CD4-positive, alpha-beta T cell treated with Interleukin-6 for 4 hours (primary cell): ENCODE data around the gene MAP1LC3A.

Experiments
- DNase-seq: peaks from one replicate; pipeline ENCODE4 v3.0.0-alpha.2; 2020; ENCODE audit warnings: mixed read lengths

The MAP1LC3A gene

DNA sequence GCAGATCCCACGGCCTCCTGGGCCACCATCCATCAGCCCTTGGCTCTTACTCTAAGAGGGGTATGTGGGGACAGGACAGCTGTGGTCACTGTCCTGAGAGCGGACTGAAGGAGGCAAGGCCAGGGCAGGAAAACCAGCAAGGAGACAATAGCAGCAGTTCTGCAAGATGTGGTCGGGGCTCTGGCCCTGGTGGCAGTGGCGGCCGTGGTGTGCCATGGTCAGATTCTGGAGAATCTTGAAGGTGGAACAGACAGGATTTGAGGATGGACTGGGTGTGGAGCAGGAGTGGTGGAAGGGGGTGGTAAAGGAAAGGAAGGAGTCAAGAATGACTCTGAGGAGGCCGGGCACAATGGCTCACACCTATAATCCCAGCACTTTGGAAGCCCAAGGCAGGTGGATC, 5.9 kb upstream of the MAP1LC3A start:
- DNase-seq = no peak

DNA sequence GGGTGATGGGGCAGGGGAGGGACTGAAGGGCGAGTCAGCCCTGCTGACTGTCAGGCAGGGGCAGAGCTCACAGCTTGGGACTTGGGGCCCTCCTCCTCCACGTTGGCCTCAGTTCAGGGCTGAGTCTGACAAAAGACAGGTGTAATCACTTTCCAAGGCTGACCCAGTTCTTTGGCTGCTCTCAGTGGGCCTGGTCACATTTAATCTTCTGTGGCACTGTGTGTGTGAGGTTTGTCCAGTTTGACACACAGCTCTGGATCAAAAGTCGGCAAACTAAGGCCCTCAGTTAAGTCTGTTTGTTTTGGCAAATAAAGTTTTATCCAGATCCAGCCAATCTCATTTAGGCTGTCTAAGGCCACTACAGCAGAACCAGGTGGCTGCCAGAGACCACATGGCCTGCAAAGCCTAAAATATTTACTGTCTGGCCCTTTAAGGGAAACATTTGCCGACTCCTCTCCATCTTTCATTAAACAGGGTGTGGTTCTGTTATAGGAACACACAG, 5.1 kb upstream of the MAP1LC3A start:
- DNase-seq = no peak

DNA sequence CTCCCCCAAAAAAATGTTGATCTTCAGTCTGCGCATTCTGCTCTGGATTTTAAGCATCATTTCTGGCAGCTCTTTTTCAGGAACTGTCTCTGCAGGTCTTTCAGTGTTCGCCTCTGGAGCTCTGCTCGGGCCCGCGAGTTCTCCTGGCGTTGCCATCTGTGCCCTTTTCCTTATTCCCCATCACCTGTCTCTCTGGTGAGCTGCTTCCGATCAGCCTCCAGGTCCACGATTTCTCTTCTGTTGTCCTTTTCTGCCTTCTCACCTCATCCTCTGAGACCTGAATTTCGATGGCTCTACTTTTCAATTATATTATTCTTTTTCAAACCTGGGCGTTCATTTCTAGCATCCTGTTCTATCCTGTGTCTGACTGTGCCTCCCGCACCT, 590 bp upstream of the MAP1LC3A start:
- DNase-seq = no peak

DNA sequence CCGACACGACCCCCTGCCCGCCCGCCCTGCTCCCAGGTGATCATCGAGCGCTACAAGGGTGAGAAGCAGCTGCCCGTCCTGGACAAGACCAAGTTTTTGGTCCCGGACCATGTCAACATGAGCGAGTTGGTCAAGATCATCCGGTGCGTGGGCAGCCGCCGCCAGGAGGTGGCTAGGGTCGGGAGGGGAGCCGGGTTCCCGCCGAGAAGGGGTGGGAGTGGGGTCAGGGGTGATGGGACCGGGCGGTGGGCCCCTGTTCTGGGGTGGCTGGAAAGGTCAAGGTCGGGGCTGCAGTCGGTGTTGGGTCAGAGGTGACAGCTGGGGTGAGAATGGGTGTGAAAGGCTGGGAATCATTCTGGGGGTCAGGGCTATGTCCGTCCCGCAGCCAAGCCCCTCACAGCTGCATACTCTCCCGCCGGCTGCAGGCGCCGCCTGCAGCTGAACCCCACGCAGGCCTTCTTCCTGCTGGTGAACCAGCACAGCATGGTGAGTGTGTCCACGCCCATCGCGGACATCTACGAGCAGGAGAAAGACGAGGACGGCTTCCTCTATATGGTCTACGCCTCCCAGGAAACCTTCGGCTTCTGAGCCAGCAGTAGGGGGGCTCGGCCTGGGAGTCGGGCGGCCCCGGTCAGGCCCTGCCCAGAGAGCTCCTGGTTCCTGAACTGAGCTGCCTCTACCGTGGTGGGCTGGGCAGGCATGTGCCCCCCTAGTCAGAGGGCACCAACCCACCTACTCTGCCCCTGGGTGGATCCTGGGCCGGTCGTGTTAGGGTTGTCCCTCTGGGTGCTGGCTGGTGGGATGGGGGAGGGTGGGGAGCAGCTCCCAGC, 1.0 kb downstream of the MAP1LC3A start:
- DNase-seq = no peak

DNA sequence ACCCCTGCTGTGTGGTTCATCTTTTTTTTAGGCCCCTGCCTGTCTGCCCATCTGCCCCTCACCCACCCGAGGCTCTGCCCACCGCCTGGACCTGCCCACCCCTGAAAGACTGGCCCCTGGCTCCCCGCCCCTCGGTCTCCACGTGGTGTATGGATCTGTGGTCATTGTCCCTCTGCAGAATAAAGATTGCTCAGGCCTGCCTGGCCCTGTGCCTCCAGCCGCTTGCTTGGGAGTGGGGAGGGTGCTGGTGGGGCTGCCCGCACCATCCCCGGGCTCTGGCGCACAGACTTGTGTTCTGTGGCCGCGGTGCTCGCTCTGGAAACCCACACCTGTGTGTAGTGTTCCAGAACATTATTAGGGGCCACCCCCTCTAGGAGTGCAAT, 1.6 kb downstream of the MAP1LC3A start:
- no peak for DNase-seq

DNA sequence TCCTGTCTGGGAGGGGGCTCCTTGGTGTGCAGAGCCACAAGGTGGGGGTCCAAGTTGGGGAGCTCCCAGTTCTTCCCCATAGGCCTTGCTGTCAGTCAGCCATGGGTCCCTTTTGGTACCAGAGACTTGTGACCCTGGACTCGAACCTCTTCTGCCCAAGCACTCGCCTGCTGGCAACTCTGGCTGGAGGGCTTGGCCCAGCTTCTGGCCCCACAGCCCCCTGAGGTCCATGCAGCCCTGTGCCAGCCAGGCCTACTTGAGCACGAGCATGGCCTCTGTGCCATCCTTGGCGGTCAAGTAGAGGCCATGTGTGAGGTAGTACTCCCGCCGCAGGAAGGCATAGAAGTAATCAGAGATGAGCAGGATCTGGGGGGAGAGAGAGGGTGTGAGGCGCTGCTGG, 2.1 kb downstream of the MAP1LC3A start:
- no peak for DNase-seq

DNA sequence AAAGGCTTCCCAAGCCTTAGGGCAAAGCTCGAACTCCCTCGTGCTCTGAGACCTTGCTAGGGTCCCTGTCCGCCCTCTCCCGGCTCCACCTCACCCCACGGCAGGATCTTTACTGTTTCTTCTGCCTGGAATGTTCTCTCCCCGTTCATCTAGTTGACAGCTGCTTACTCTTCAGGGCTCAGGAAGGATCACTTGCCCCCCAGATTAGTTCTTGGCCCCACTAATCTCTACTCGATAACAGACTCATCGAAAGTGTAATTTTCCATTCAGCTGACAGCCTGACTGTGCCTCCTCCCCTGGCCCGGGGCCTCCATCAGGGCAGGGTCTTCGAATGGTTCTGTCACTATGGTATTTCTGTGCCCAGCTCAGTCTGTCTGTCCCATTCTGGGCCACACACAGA, 3.1 kb downstream of the MAP1LC3A start:
- no peak for DNase-seq

DNA sequence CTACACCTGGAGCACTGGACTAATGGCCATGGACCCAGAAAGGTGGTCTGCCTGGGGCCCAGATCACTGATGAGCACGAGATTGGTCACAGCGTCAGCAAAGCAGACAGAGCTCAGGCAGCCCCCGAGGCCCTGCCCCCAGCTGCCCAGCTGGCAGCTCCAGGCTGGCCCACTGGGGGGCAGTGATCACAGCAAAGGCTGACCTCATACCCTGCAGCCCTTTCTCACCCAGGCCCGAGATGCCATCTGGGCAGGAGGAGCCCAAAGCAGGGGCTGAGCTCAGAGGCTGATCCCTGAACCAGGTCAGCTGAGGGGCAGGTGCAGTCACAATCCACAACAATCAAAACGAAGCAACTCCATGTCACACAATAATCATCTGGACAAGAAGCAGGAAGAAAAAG, 4.1 kb downstream of the MAP1LC3A start:
- no peak for DNase-seq

DNA sequence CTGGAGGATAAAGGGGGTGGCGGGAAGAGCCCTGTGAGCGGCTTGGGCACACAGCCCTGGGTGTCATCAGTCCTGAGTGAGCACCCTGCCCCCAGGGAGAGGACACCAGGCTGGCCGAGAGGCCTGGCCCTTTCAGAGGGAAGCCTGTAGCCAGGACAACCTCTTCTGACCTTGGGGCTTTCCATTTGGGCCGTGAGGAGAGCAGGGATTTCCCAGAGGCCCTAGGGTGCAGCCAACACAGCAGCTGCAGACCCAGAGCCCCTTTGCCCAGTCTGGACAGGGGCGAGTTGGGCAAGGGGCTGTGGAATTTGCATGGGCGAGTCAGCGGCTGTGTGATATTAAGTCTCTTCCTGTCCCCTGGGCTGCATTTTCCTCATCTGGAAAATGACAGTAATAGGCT, 6.3 kb downstream of the MAP1LC3A start:
- no peak for DNase-seq

DNA sequence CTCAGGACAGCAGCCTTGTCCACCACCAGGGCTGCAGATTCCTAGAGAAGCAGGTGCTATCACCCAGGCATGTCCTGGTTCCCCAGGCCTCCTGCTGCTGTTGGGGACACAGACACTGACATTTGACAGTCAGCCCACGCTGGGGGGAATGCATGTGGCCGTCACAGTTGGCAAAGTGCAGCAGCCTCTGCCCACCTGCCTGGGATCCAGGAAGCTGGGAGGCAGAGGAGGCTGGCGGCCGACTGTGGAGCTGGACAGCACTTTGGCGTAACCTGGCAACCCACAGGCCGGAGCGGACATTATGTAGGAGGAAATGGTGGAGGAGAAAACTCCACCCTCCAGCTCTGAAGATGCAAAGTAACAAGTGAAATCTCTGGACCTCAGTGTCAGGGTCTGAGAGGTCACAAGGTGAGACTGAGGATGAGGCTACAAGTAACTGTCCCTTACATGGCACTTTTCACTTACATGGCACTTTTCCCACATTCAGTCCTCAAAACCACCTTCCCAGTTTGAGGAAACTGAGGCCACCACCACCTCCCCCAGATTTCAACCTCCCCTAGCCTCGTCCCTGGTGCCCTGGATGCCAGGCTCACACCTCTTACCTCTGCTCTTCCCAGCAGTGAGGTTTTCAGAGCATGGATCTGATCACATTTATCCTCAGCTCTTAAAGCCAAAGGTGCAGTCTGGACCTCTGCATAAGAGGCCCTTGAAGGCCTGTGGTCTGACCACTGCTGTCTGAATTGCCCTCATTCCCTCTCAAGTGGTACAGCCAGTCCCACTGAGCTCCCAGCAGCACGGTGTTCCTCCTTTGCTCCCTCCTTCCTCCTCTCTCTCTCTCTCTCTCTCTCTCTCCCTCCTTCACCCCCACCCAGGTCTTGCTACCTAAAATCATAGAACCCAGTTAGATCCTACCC, 8.7 kb downstream of the MAP1LC3A start:
- DNase-seq = no peak

DNA sequence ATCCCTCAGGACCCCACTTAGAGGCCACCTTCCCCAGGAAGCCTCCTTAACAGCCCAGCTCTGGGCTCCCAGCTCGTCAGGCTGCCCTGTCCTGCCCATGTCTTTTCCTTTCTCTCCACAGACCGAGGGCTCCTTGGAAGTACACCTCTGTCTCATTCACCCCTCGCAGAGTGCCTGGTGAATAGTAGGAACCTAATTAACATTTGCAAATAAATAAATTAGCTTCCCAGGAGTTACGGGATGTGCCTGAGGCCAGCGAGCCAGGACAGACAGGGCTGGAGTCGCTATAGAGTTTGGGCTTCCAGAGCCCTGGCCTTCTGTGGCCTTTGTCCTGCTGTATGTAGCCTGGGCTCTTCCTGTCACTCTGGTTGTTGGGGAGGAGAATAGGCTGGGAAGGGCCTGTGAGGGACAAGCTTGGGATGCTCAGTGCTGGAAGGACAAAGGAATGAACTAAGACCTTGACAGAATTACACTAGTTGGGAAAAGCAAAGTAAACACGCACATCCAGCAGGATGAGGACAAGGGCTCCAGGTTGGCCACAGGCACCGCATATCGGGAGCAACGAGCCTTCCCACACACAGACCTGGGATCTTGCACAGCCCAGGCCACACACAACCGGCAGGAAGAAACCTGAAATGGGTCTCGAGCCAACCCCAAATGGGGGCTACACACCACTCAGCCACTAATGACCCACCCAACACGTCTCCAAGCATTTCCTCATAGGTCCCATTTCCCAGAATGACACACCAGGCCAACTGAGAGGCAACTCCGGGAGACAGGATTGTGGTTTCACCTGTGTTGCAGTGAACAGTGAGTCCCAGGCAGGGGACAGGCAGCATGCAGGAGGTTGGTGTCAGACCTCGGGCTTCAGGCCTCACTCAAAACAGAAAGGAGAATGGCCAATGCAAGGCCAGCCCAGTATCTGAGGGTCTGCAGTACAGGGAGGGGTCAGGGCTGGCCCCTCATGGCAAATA, 9.7 kb downstream of the MAP1LC3A start:
- no peak for DNase-seq

DNA sequence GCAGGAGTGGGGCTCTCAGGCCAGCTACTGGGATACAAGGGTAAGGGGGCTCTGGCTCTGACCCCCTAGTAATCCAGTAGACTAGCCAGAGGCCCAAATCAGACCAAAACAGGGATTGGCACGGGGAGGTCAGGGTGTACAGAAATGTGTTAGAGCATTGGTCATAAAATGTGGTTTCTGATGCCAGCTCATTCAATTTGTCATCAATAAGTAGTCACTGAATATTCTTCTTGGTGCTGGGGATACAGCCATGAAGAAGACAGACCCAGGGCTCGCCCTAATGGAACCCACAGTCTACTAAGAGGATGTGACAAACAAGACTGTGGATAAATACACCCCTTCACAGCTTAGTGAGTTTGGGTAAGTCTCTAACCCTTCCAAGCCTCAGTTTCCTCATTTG, 11.1 kb downstream of the MAP1LC3A start:
- no peak for DNase-seq

DNA sequence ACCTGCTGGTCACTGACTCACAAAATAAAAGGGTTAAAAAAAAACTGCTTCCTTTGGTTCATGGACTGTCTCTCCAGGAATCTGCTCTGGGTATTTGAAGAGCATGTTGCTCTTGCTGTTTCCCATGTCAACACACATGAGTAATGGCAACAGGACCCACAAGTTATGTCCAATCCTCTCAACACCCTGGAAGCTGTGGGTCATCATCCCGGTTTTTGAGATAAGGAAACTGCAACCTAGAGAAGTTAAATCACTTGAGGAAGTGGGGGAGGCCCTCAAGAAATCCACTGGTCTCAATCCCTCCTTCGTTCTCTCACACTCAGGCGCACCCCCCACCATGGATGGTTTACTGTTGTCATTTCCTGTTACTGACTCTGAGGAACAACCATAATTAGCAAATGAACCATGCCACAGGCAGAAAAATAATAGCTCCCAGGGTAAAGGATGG, 12.4 kb downstream of the MAP1LC3A start:
- no peak for DNase-seq

DNA sequence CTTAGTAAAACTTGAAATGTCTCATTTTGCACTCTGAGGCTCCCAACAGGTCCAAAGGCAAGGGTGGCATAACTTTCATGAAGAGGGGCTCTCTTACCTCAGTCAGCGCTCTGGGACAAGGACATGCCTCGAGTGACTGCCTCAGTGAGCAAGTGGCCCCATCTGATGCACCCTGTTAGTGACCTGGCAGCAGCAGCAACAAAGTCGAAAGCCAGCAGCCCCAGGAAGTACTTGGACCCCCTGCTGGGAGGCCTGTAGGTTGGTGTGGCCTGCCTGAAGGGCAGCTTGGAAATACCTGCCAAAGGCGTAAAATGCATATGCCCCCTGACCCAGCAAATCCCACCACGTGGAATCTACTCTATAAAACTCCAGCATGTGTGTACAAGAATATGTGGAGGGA, 13.2 kb downstream of the MAP1LC3A start:
- no peak for DNase-seq

DNA sequence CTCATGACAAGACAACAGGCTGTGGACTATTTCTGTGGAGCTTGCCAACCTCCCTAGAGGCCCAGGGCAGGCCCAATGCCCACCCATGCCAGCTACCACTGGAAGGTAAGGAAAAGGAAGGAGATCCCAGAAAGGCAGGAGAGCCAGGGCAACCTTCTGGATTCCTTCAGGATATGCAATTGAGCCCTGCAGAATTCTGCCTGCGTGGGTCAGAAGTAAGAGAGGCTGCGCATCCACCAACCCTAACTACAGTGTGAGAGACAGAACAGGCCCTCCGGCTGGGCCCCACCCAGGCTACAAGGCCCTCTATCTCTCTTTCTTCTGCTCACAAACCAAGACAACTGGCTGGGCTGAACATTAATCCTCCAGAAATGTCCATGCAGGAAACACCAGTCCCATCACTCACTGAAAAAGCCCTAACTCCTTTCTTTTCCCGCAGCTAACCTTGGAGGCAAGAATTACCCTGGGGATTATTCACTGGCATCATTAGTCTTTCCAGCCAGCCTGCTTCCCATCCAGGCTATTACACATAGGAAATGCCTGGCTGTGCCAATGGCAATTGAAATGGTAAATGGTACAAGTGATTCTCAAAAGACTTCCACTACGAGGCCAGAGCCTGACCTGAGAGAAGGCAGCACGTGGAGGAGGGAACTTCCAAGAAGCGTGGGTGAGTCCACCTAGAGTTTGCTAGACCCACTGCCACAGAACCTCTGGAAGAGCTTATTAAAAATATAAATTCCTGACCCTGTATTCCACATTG, 15.2 kb downstream of the MAP1LC3A start:
- DNase-seq = no peak

DNA sequence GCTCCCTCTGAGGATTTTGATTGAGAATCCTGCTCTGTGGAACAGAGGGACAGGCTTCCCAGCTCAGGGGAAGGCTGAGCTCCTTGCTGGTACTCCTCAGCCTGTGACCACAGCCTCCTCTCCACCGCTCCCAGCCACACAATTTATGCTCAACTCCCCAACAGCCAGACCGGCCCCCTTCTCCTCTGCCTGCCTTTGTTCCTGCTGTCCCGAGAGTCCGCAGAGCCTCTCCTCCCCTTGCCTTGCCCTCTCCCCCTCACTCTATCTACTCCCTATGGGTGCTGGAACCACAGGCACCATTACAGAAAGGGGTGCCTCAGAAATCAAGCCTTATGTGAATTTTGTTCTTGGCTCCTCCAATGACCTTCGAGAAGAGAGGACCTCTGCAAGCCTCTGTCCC, 15.9 kb downstream of the MAP1LC3A start:
- DNase-seq = no peak

DNA sequence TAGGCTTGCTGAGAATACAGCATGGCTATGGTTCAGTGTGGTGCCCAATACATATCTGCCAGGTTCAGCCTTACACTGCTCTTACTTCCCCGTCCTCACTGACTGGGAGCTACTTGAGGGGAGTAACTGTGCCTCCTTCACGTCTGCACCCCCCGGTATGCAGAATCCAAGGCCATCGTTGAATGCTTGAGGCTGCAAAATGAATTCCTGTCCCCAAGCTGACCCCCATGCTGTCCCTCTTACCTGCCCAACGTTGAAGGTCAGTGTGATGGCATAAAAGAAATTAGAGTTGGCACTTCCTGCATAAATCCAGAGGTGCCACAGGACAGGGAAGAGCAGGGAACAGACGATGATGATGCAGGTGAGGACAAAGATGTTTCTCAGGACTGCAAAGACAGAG, 16.3 kb downstream of the MAP1LC3A start:
- no peak for DNase-seq

DNA sequence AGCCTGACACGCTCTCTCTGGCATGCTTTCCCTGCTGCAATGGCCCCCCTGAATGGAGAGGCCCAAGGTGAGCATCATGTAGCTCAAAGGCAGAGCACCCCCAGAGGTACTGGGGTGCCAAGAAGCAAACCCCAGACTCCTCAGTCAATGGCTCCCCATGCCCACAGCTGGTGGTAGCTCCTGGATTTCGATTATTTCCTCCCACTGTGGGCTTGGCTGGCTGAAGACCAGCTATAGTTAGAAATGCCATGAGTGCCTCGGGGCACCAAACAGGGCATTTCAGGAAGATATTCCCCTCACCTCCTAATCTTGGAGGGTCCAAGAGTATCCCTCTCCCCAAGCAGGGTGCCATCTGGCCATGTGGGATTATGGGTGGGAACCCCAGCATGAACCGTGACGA, 16.8 kb downstream of the MAP1LC3A start:
- DNase-seq = no peak

DNA sequence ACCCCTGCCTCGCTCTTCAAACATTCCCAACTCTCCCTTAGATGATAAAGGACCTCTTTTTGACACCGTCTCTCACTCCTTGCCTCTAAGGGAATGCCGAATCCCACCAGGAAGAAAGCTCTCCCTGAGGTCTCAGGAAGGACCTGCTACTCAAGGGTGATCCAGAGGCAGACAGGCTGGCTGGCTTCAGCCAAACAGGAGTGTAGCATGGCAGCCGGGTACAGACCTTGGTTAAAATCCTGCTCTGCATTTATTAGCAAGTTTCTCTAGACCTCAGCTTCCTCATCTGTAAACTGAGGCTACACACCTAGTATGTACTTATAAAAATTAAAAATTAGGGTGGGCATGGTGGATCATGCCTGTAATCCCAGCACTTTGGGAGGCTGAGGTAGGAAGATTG, 17.2 kb downstream of the MAP1LC3A start:
- no peak for DNase-seq

DNA sequence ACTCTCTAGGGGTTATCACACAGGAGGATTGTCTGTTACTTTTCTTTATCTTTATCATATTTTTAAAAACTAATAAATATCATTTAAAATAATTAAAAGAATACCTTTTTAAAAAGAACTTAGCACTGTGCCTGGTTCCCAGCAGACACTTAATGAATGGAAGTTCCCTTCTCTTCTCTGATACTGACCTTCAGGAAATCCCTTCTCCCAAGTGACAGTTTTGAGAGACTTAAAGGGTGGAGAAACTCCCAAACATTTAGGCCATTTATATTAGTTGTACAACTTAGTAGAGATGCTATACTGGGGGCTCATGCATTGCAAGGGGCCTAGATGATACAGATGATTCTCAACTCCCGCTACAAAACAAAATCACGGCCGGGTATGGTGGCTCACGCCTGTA, 18.5 kb downstream of the MAP1LC3A start:
- DNase-seq = no peak

DNA sequence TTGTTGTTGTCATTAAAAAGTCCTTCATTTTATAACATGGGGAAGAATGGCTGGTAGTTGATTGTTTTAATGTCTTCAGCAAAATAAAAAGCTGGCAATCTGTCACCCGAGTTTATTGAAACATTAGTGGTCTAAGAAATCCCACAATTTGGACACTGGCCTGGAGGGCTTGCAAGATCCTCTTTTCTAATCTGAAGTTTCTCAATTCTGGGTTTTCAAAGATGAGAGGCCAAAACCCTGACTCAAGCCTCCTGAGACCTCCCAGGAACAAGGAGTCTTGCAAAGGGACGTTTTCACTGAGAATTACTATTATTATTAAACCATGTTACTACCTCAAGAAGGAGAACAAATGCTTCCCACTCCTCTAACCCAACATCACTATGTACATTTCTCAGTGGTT, 19.5 kb downstream of the MAP1LC3A start:
- no peak for DNase-seq

DNA sequence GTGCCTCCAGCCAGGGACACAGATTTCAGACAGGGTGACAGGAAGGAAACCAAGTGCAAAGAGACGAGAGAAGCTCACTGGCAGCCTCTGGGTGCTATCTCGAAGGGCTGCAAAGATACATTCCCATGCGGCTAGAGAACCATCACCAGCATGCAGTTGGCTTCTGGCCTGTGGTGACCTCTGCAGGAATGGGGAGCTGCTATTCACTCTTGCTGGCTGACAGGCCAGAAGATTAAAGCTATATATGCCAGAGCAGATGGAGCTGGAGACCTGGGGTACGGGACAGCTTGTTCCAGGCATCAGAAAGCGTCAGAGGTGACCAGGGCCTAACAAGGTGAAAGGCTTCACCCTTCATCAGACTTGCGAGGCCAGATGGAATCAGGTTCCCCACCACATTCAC, 20.0 kb downstream of the MAP1LC3A start:
- DNase-seq = no peak
